Measurements from ENCODE around the gene PGA3. TPM values are rescaled to one million over a fixed set of nuclear protein-coding genes. Genes with fewer than 3 reads are reported as not detected.
A peak's percentile ranks its signal among the peaks of the same experiment; 100 is the strongest.
"Not testable (repeated sequence)": the region's sequence is repeated elsewhere in the genome, so short reads cannot be mapped to it uniquely, and the experiment has no call there.

PGA3 gene
- total and polyA plus RNA-seq, 12 donors: 0.18 to 3.4 (median 0.77) TPM; not detected in 6

DNA sequence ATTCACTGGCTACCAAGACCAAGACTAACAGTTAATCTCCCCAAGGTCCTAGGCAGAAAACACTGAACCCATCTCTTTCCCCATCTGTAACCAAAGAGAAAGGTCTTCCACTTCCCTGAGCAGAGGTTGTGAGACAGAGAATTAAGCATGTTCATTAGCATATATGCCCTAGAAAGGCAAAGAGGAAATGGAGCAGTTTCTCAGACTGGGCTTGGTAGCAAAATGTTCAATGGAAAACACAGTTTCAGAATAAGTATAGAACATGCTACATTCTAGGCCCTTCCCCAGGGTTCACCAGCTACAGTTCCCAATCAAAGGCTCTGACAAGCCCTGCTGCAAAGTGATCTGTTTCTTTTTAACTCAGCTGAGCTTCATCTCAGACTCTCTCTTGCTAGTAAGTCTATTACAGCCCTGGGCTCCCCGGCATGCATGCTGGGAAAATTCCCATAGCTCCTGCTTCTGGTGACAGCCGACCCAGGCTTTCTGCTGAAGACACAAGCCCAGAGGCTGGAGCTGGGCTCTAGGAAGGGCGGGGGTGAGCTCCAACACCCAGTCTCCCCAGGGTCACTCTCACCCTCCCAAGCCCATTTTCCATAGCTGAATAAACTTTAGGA, 10.5 kb downstream of the PGA3 start:
- no CpG with 5 or more reads among the region's 3 CpGs for WGBS, 2 donors
- H3K36me3 ChIP-seq; H3K27ac ChIP-seq; intact Hi-C loops (cut with DNase I); H3K9me3 ChIP-seq; DNase-seq; H3K27me3 ChIP-seq; H3K4me1 ChIP-seq; H3K4me3 ChIP-seq; ATAC-seq: not testable (repeated sequence)

DNA sequence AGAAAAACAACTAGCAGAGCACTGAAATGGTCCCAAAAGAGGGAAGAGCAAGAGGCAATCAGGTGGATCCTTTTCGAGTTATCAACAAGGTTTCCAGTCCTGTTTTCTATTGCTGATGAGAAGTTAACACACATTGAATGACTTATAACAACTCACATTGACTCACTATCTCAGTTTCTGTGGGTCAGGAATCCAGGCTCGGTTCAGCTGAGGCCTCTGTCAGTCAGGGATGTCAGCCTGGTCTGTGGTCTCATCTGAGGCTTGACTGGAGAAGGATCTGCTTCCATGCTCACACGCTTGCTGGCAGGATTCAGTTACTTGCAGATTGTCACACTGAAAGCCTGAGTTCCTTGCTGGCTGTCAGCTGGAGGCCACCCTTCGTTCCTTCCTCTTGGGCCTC, 15.0 kb downstream of the PGA3 start:
- intact Hi-C loops (cut with DNase I); ATAC-seq; H3K4me3 ChIP-seq; H3K9me3 ChIP-seq; H3K27me3 ChIP-seq; H3K27ac ChIP-seq; DNase-seq; H3K4me1 ChIP-seq; H3K36me3 ChIP-seq: not testable (repeated sequence)
- whole genome bisulfite sequencing, 2 donors: no CpG with 5 or more reads among the region's 4 CpGs

DNA sequence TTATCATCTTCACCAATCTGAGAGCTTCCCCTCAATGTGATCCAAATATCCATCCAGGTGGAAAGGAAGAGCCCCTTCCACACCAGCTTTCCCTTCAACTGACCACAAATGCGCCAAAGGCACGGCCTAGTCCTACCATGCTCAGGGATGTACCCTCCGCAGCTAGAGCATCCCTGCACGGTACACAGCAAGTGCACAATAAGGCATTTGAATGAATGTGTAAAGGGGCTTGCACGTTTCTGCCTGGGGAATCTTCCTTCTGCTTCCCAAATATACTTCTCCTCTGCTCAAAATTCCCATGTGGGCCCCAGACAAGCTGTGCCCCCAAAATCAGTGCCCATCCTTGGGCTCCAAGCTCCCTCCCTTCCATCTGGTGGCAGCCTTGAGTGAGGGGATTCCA, 15.7 kb downstream of the PGA3 start:
- intact Hi-C loops (cut with DNase I); DNase-seq; H3K4me3 ChIP-seq; H3K9me3 ChIP-seq; H3K36me3 ChIP-seq; H3K27me3 ChIP-seq; H3K27ac ChIP-seq; H3K4me1 ChIP-seq; ATAC-seq: not testable (repeated sequence)
- 90 to 94% methylated on average over 5 of the region's 5 CpGs for WGBS, 2 donors

DNA sequence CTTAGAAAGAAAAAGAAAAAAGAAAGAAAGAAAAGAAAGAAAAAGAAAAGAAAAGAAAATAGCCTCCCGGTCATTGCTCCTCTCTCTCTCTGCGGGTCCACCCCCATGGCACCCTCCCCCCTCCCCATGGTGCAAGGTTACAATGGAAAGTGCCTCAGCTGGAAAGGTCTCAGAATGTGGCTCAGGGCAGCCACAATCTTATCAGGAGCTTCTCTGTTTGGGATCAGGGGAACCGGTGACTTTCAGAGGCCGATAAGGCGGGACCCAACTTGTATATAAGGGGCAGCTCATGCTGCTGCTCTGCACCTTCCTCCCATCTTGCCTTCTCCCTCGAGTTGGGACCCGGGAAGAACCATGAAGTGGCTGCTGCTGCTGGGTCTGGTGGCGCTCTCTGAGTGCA, 18.7 kb downstream of the PGA3 start, which contains the start of gene PGA4:
PGA4 (plus strand) TSS at position 301 of the 400 bp plus-strand sequence; CDS start at position 355, 54 bp downstream.
- no CpG with 5 or more reads among the region's 8 CpGs for WGBS, 2 donors
- H3K9me3 ChIP-seq; DNase-seq; intact Hi-C loops (cut with DNase I); ATAC-seq; H3K27ac ChIP-seq; H3K4me3 ChIP-seq; H3K4me1 ChIP-seq; H3K36me3 ChIP-seq; H3K27me3 ChIP-seq: not testable (repeated sequence)

DNA sequence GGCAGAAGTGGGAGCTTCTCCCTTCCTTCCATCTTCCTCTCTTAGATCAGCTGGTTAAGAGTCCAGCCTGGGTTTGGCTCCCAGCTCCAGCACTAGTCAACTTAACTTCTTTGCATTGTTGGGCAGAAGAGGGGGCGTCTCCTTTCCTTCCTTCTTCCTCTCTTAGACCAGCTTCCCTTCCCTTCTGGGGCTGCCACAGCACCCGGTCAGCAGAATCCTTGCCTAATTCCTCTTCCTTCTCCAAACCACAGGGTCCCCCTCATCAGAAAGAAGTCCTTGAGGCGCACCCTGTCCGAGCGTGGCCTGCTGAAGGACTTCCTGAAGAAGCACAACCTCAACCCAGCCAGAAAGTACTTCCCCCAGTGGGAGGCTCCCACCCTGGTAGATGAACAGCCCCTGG, 19.4 kb downstream of the PGA3 start:
- no CpG with 5 or more reads among the region's 5 CpGs for WGBS, 2 donors
- DNase-seq; intact Hi-C loops (cut with DNase I); H3K4me1 ChIP-seq; H3K9me3 ChIP-seq; H3K4me3 ChIP-seq; H3K36me3 ChIP-seq; H3K27me3 ChIP-seq; H3K27ac ChIP-seq: not testable (repeated sequence)
- peak in 6 of 8 donors; percentile 28 to 59 (median 42) for ATAC-seq

DNA sequence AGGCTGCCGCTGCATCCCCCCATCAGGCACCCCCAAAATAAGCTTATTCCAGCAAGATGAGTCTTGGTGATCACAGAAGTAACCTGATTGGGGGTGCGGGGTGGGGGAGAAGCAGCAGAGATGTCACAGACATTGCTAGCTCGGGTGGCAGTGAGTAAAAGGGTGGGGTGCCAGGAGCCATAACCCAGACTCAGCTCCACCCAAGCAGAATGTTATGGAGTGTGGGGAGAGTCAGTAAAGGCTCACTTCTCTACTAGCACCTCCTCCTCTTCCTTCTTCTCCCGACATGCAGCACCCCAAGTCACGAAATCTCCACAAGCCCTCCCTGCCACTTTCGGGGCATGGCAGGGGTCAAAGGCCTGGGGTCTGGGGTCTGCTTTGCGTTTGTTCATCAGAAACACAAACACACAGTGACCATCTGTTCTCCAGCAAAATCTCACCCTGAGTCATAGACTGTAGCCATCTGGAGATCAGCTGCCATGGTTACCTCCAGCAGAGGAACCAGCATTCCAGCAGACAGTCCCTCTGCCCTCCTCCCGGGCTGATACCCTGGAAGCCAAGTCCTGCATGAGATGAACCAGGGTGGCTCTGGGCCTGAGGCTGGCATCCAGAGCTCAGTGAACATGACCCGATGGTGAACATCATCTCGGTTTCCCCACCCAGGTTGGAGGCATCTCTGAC, 23.3 kb downstream of the PGA3 start:
- H3K9me3 ChIP-seq; H3K4me3 ChIP-seq; intact Hi-C loops (cut with DNase I); DNase-seq; H3K36me3 ChIP-seq; ATAC-seq; H3K27ac ChIP-seq; H3K27me3 ChIP-seq; H3K4me1 ChIP-seq: not testable (repeated sequence)
- WGBS, 2 donors: no CpG with 5 or more reads among the region's 10 CpGs

DNA sequence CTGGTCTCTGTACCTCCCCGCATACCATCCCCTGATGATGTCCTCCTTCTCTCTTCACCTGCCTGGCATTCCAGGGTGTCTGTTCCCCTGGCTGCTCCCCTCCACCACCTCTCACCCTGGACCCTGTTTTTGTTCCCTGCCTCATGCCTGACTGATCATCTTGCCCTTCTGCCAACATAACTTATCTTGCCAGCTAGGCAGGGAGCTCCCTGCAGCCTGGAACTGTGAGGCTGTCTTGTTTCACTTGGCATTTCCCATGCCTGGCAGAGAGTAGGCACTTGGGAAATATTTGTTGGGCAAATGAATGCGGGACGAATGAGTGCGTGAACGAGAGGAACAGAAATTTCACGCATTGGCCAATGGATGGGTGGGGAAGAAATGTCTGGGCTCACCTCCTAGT, 26.1 kb downstream of the PGA3 start:
- no CpG with 5 or more reads among the region's 6 CpGs for WGBS, 2 donors
- H3K27me3 ChIP-seq; H3K9me3 ChIP-seq; H3K36me3 ChIP-seq; DNase-seq; H3K4me3 ChIP-seq; H3K4me1 ChIP-seq; H3K27ac ChIP-seq; intact Hi-C loops (cut with DNase I): not testable (repeated sequence)
- ATAC-seq: peak in 5 of 8 donors; percentile 23 to 66 (median 46)

DNA sequence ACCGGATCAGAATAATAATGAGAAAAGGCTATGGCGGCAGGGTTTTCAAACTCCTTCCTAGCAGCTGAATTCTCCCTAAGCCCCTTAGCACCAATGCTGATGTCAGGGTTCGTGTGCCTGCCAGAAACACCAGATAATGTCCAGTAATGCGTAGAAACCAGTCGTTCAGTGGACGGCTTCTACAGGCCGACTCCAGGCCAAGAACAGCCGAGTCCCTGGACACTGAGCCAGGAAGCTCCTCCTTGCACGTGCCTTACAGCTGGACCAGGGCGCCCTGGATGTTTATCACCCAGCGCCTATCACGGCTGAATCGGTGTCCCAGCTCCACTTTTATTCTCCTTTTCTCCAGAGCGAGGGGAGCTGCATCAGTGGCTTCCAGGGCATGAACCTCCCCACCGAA, 27.7 kb downstream of the PGA3 start:
- intact Hi-C loops (cut with DNase I); H3K4me3 ChIP-seq; H3K4me1 ChIP-seq; H3K27ac ChIP-seq; H3K27me3 ChIP-seq; H3K9me3 ChIP-seq; DNase-seq; H3K36me3 ChIP-seq: not testable (repeated sequence)
- WGBS, 2 donors: no CpG with 5 or more reads among the region's 15 CpGs
- ATAC-seq: peak in 5 of 8 donors; percentile 24 to 66 (median 59)

DNA sequence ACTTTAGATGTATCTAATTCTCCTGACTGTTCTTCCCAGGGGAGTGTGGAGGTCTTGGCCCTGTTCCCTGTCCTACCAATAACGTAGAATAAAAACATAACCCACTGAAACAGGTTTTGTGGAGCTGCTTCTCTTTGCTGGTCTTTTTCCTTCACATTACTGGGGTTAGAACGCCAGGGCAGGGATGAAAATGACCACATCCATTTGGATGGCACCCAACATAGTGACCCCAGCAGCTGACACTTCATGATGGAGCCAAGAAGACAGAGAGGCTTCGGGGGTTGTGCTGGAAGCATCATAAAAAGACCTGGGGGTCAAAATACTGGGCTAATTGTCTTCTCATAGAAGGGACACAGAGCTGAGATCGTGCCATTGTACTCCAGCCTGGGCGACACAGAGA, 28.3 kb downstream of the PGA3 start:
- intact Hi-C loops (cut with DNase I); ATAC-seq; H3K9me3 ChIP-seq; DNase-seq; H3K36me3 ChIP-seq; H3K27ac ChIP-seq; H3K4me1 ChIP-seq; H3K4me3 ChIP-seq; H3K27me3 ChIP-seq: not testable (repeated sequence)
- no CpG with 5 or more reads among the region's 5 CpGs for WGBS, 2 donors

DNA sequence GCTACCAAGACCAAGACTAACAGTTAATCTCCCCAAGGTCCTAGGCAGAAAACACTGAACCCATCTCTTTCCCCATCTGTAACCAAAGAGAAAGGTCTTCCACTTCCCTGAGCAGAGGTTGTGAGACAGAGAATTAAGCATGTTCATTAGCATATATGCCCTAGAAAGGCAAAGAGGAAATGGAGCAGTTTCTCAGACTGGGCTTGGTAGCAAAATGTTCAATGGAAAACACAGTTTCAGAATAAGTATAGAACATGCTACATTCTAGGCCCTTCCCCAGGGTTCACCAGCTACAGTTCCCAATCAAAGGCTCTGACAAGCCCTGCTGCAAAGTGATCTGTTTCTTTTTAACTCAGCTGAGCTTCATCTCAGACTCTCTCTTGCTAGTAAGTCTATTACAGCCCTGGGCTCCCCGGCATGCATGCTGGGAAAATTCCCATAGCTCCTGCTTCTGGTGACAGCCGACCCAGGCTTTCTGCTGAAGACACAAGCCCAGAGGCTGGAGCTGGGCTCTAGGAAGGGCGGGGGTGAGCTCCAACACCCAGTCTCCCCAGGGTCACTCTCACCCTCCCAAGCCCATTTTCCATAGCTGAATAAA, 29.3 kb downstream of the PGA3 start:
- H3K27ac ChIP-seq; DNase-seq; ATAC-seq; H3K4me3 ChIP-seq; H3K4me1 ChIP-seq; H3K9me3 ChIP-seq; intact Hi-C loops (cut with DNase I); H3K36me3 ChIP-seq; H3K27me3 ChIP-seq: not testable (repeated sequence)
- WGBS, 2 donors: no CpG with 5 or more reads among the region's 3 CpGs

DNA sequence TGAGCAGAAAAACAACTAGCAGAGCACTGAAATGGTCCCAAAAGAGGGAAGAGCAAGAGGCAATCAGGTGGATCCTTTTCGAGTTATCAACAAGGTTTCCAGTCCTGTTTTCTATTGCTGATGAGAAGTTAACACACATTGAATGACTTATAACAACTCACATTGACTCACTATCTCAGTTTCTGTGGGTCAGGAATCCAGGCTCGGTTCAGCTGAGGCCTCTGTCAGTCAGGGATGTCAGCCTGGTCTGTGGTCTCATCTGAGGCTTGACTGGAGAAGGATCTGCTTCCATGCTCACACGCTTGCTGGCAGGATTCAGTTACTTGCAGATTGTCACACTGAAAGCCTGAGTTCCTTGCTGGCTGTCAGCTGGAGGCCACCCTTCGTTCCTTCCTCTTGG, 33.8 kb downstream of the PGA3 start:
- intact Hi-C loops (cut with DNase I); H3K4me3 ChIP-seq; ATAC-seq; DNase-seq; H3K27ac ChIP-seq; H3K9me3 ChIP-seq; H3K36me3 ChIP-seq; H3K4me1 ChIP-seq; H3K27me3 ChIP-seq: not testable (repeated sequence)
- no CpG with 5 or more reads among the region's 4 CpGs for WGBS, 2 donors

Data from heart right ventricle (tissue), 16 donors.